ENCODE results near the gene MAP2. TPM values are rescaled to one million over a fixed set of nuclear protein-coding genes. Genes with fewer than 3 reads are reported as not detected.

Gene MAP2
- total RNA-seq, 6 experiments from 2014 or later: 1.0 to 2.0 (median 1.6) TPM

DNA sequence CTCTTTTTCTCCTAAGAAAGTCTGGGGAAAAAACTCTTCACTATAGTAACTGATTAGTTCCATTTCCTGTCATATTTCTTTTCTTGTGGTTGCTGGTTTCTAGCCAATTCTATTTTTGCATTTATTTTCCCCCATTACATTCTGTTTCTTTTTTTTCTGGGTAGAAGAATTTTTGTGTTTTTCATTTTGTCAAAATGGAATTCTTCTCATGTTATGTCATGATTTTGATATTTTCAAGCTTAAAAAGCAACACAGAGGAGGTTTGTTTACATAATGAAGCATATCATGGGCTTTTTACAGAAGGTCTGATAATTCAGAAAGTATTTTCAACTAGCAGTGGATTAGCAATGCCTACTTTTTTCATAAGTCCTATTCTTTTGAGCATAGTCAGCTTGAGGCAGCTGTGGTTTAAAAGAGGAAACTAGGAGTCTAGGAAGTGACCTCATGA lies 102.0 kb downstream of the MAP2 start:
- no peaks in the 10 kb centered on the region for H3K27me3 Mint-ChIP-seq (ENCODE audit: insufficient read depth)
- TF ChIP-seq CTCF (IDR thresholded peaks at IDR 0.05): no peak
- peak overlapping the region; percentile 77 for H3K27ac Mint-ChIP-seq
- DNase-seq: peak; percentile 92
- no peaks in the 10 kb centered on the region for H3K9me3 Mint-ChIP-seq
- no peaks in the 10 kb centered on the region for H3K36me3 Mint-ChIP-seq (ENCODE audit: low read depth)
- H3K4me1 Mint-ChIP-seq (ENCODE audit: low read depth): peaks cover 31% of the 10 kb centered on the region
- peak overlapping the region; percentile 68 for H3K4me3 Mint-ChIP-seq

- Mint-ChIP-seq H3K4me3 (peak overlapping the region; percentile 68), H3K27me3 (ENCODE audit: insufficient read depth) (no peaks in the 10 kb centered on the region), H3K4me1 (ENCODE audit: low read depth) (peaks cover 31% of the 10 kb centered on the region), H3K9me3 (no peaks in the 10 kb centered on the region), H3K36me3 (ENCODE audit: low read depth) (no peaks in the 10 kb centered on the region), H3K27ac (peak overlapping the region; percentile 77)
- TF ChIP-seq CTCF (IDR thresholded peaks at IDR 0.05): no peak
- DNase-seq: no peak
Observed at GRCh38 chr2:209526561-209526960, 102.7 kb downstream of the MAP2 start.

DNA sequence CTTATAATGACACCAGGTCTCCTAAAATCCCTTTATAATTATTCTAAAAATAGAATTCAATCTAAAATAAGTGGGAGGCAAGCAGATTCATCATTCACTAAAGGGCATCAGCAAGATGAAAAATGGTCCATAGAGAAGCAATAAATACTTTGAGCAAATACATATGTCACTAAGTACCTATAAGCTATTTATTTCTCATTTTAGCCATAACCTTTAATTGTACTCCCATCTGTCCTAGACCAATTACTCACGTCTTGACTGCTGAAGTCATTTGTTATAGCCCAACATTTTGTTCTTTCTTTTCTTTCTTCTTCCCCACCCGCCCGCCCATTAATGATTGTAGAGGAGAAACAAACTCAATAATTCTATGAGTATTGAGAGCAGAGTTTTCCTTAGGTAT lies 105.7 kb downstream of the MAP2 start:
- no peak overlapping the region for H3K27ac Mint-ChIP-seq
- no peak for DNase-seq
- H3K4me3 Mint-ChIP-seq: no peak overlapping the region
- H3K27me3 Mint-ChIP-seq (ENCODE audit: insufficient read depth): no peaks in the 10 kb centered on the region
- H3K9me3 Mint-ChIP-seq: no peaks in the 10 kb centered on the region
- no peak for TF ChIP-seq CTCF (IDR thresholded peaks at IDR 0.05)
- no peaks in the 10 kb centered on the region for H3K36me3 Mint-ChIP-seq (ENCODE audit: low read depth)
- peaks cover 27% of the 10 kb centered on the region for H3K4me1 Mint-ChIP-seq (ENCODE audit: low read depth)

DNA sequence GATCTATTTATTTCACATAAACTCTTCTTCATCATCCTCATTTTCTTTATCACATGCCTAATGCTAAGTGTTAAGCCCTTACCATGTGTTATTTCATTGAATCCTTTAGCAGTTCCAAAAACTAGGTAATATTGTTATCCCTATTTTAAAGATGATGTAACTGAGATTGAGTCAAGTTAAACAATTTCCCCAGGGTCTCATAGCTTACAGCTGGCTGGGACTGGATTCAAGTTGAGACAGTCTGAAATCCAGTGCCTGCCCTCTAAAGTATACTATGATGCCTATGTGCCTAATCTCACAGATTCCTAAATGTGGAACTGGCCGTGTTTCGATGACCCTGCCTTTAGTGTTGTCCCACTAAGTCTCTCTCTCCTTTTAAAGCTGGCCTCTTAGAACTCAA lies 108.5 kb downstream of the MAP2 start:
- no peak for TF ChIP-seq CTCF (IDR thresholded peaks at IDR 0.05)
- H3K4me3 Mint-ChIP-seq: no peak overlapping the region

DNA sequence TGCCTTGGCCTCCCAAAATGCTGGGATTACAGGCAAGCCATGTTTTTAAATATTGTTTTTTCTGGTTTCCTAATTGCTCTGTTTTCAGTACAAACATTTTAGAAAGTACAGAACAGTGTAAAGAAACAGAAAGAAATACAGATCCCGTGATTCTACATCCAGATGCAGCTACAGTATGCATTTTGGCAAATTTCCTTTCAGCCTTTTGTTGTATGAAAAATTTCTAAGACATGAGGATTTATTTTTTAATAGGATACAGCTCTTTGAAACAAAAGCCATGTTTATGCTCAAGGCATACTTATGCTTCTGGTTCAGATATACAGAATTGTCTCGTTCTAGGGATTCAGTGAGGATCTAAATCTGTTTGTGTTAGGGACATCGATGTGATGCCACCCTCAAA lies 109.5 kb downstream of the MAP2 start:
- DNase-seq: no peak
- Mint-ChIP-seq H3K4me1 (ENCODE audit: low read depth) (no peaks in the 10 kb centered on the region), H3K27me3 (ENCODE audit: insufficient read depth) (no peaks in the 10 kb centered on the region), H3K4me3 (no peak overlapping the region), H3K36me3 (ENCODE audit: low read depth) (no peaks in the 10 kb centered on the region), H3K9me3 (no peaks in the 10 kb centered on the region), H3K27ac (no peak overlapping the region)
- no peak for TF ChIP-seq CTCF (IDR thresholded peaks at IDR 0.05)

More for the DNA sequence above, 108.5 kb downstream of the MAP2 start:
- Mint-ChIP-seq H3K36me3 (ENCODE audit: low read depth) (no peaks in the 10 kb centered on the region), H3K27me3 (ENCODE audit: insufficient read depth) (no peaks in the 10 kb centered on the region), H3K27ac (no peak overlapping the region), H3K9me3 (no peaks in the 10 kb centered on the region), H3K4me1 (ENCODE audit: low read depth) (peaks cover 3% of the 10 kb centered on the region)
- DNase-seq: no peak

GRCh38 chr2:209534228-209534627 lies 110.4 kb downstream of the MAP2 start:
- H3K4me3 Mint-ChIP-seq: no peak overlapping the region

More at GRCh38 chr2:209534228-209534627, 110.4 kb downstream of the MAP2 start:
- Mint-ChIP-seq H3K27ac (no peak overlapping the region), H3K4me1 (ENCODE audit: low read depth) (no peaks in the 10 kb centered on the region), H3K36me3 (ENCODE audit: low read depth) (no peaks in the 10 kb centered on the region), H3K27me3 (ENCODE audit: insufficient read depth) (no peaks in the 10 kb centered on the region), H3K9me3 (no peaks in the 10 kb centered on the region)
- no peak for TF ChIP-seq CTCF (IDR thresholded peaks at IDR 0.05)
- no peak for DNase-seq

Measured in HFFc6 (cell line).